ENCODE measurements around the gene TAB3. TPM values are rescaled to one million over a fixed set of nuclear protein-coding genes. Genes with fewer than 3 reads are reported as not detected.
A peak's percentile ranks its signal among the peaks of the same experiment; 100 is the strongest.

TAB3 gene
- total RNA-seq, 1 donor from 2014 or later, result 10.8 TPM

- DNase-seq (ENCODE audit: low read depth) (no peak), FAIRE-seq (no peak)
- H3K4me3 ChIP-seq (ENCODE audit: low read depth, low read length), result no peak overlapping the region
- no peak for TF ChIP-seq CTCF (IDR thresholded peaks at IDR 0.05; ENCODE audit: insufficient read depth, low read length, severe bottlenecking)
- H3K36me3 ChIP-seq (ENCODE audit: control insufficient read depth, insufficient read depth, low read length), result no peaks in the 10 kb centered on the region
- H3K27me3 ChIP-seq (ENCODE audit: control insufficient read depth, insufficient read depth, low read length), result no peaks in the 10 kb centered on the region
Measured at GRCh38 chrX:30905321-30905720, 16.3 kb upstream of the TAB3 start.

GRCh38 chrX:30904632-30905031 is 15.6 kb upstream of the TAB3 start:
- H3K4me3 ChIP-seq (ENCODE audit: low read depth, low read length), result no peak overlapping the region
- no peaks in the 10 kb centered on the region for H3K36me3 ChIP-seq (ENCODE audit: control insufficient read depth, insufficient read depth, low read length)
- peak; percentile 75 for DNase-seq (ENCODE audit: low read depth)
- no peak for TF ChIP-seq CTCF (IDR thresholded peaks at IDR 0.05; ENCODE audit: insufficient read depth, low read length, severe bottlenecking)
- no peak for FAIRE-seq
- H3K27me3 ChIP-seq (ENCODE audit: control insufficient read depth, insufficient read depth, low read length), result no peaks in the 10 kb centered on the region

- no peak for TF ChIP-seq CTCF (IDR thresholded peaks at IDR 0.05; ENCODE audit: insufficient read depth, low read length, severe bottlenecking)
- no peak overlapping the region for H3K4me3 ChIP-seq (ENCODE audit: low read depth, low read length)
- FAIRE-seq, result no peak
Measured at GRCh38 chrX:30904186-30904585, 15.1 kb upstream of the TAB3 start.

GRCh38 chrX:30900227-30900626 is 11.2 kb upstream of the TAB3 start:
- Histone ChIP-seq H3K4me3 (ENCODE audit: low read depth, low read length) (no peak overlapping the region), H3K36me3 (ENCODE audit: control insufficient read depth, insufficient read depth, low read length) (no peaks in the 10 kb centered on the region), H3K27me3 (ENCODE audit: control insufficient read depth, insufficient read depth, low read length) (no peaks in the 10 kb centered on the region)
- FAIRE-seq, result no peak
- peak; percentile 42 for DNase-seq (ENCODE audit: low read depth)
- TF ChIP-seq CTCF (IDR thresholded peaks at IDR 0.05; ENCODE audit: insufficient read depth, low read length, severe bottlenecking), result no peak

More at GRCh38 chrX:30904186-30904585, 15.1 kb upstream of the TAB3 start:
- H3K27me3 ChIP-seq (ENCODE audit: control insufficient read depth, insufficient read depth, low read length), result no peaks in the 10 kb centered on the region
- no peak for DNase-seq (ENCODE audit: low read depth)
- no peaks in the 10 kb centered on the region for H3K36me3 ChIP-seq (ENCODE audit: control insufficient read depth, insufficient read depth, low read length)

- Histone ChIP-seq H3K4me3 (ENCODE audit: low read depth, low read length) (no peak overlapping the region), H3K36me3 (ENCODE audit: control insufficient read depth, insufficient read depth, low read length) (no peaks in the 10 kb centered on the region), H3K27me3 (ENCODE audit: control insufficient read depth, insufficient read depth, low read length) (no peaks in the 10 kb centered on the region)
- TF ChIP-seq CTCF (IDR thresholded peaks at IDR 0.05; ENCODE audit: insufficient read depth, low read length, severe bottlenecking), result no peak
- FAIRE-seq (peak; percentile 72), DNase-seq (ENCODE audit: low read depth) (no peak)
Measured at GRCh38 chrX:30898886-30899285, 9.8 kb upstream of the TAB3 start.

- TF ChIP-seq CTCF (IDR thresholded peaks at IDR 0.05; ENCODE audit: insufficient read depth, low read length, severe bottlenecking), result no peak
- no peaks in the 10 kb centered on the region for H3K27me3 ChIP-seq (ENCODE audit: control insufficient read depth, insufficient read depth, low read length)
- no peak overlapping the region for H3K4me3 ChIP-seq (ENCODE audit: low read depth, low read length)
- FAIRE-seq (no peak), DNase-seq (ENCODE audit: low read depth) (no peak)
- no peaks in the 10 kb centered on the region for H3K36me3 ChIP-seq (ENCODE audit: control insufficient read depth, insufficient read depth, low read length)
Measured at GRCh38 chrX:30895370-30895769, 6.3 kb upstream of the TAB3 start.
